Mesendoderm (in vitro differentiated cells): Measurements from ENCODE around the gene PCDHB6.
A peak's percentile ranks its signal among the peaks of the same experiment; 100 is the strongest.
"Not testable (repeated sequence)": the region's sequence is repeated elsewhere in the genome, so short reads cannot be mapped to it uniquely, and the experiment has no call there.

Experiments
- DNase-seq: peaks from one replicate; pipeline ENCODE4 v3.0.0; 2013
- H2AK5ac ChIP-seq: 2 replicates; pipeline ENCODE4 v1.6.1; 2013; ENCODE audit warnings: low read length, inconsistent platforms
- H2BK120ac ChIP-seq: 2 replicates; pipeline ENCODE4 v1.6.1; 2013; ENCODE audit warnings: low read depth, mild to moderate bottlenecking, low read length, moderate library complexity, mixed read lengths
- H2BK15ac ChIP-seq: replicated peaks from 2 replicates; pipeline ENCODE4 v1.6.1; 2013; ENCODE audit warnings: low read depth, mild to moderate bottlenecking, moderate library complexity
- H2BK5ac ChIP-seq: 2 replicates; pipeline ENCODE4 v1.6.1; 2013; ENCODE audit warnings: low read length, inconsistent platforms
- H3K18ac ChIP-seq: 2 replicates; pipeline ENCODE4 v1.6.1; 2013; ENCODE audit warnings: mild to moderate bottlenecking, low read length, mixed read lengths
- H3K23ac ChIP-seq: one replicate; pipeline ENCODE4 v1.6.1; 2013; ENCODE audit warnings: low read length
- H3K27ac ChIP-seq: 2 replicates; pipeline ENCODE4 v1.5.1; 2013; ENCODE audit warnings: low read depth, mild to moderate bottlenecking, inconsistent platforms, low read length, moderate library complexity
- H3K27me3 ChIP-seq: 2 replicates; pipeline ENCODE4 v1.6.1; 2013; ENCODE audit warnings: low read length, control low read depth, mild to moderate bottlenecking, inconsistent platforms; ENCODE audit not compliant: insufficient read depth, poor library complexity
- H3K36me3 ChIP-seq: 2 replicates; pipeline ENCODE4 v1.6.1; 2013; ENCODE audit warnings: low read length, inconsistent platforms; ENCODE audit not compliant: control insufficient read depth, insufficient read depth
- H3K4ac ChIP-seq: one replicate; pipeline ENCODE4 v1.6.1; 2013; ENCODE audit warnings: low read depth, mild to moderate bottlenecking, low read length, moderate library complexity
- H3K4me1 ChIP-seq: 2 replicates; pipeline ENCODE4 v1.6.1; 2013; ENCODE audit warnings: low read depth, low read length, inconsistent platforms; ENCODE audit not compliant: control insufficient read depth
- H3K4me2 ChIP-seq: 2 replicates; pipeline ENCODE4 v1.6.1; 2013; ENCODE audit warnings: low read length
- H3K4me3 ChIP-seq: 2 replicates; pipeline ENCODE4 v1.5.1; 2013; ENCODE audit warnings: mild to moderate bottlenecking, low read length
- H3K56ac ChIP-seq: one replicate; pipeline ENCODE4 v1.6.1; 2013; ENCODE audit warnings: low read length
- H3K79me1 ChIP-seq: 2 replicates; pipeline ENCODE4 v1.6.1; 2013; ENCODE audit warnings: low read length, inconsistent platforms
- H3K79me2 ChIP-seq: 2 replicates; pipeline ENCODE4 v1.6.1; 2013; ENCODE audit warnings: mild to moderate bottlenecking, low read length; ENCODE audit not compliant: control insufficient read depth, insufficient read depth
- H3K9ac ChIP-seq: 2 replicates; pipeline ENCODE4 v1.6.1; 2013; ENCODE audit warnings: low read length, inconsistent platforms
- H4K5ac ChIP-seq: one replicate; pipeline ENCODE4 v1.6.1; 2013; ENCODE audit warnings: low read length
- H4K8ac ChIP-seq: one replicate; pipeline ENCODE4 v1.6.1; 2013; ENCODE audit warnings: low read depth, mild to moderate bottlenecking, control low read depth, low read length, moderate library complexity
- WGBS: extraction: QIAGEN DNeasy Blood & Tissue Kit; methylation state at CpG from one replicate; pipeline ENCODE4 v1.1.7; 2013; ENCODE audit warnings: low lambda C conversion rate, missing lambda C conversion rate; ENCODE audit not compliant: insufficient coverage; ENCODE audit errors: extremely low coverage; 5-methylcytosine and 5-hydroxymethylcytosine counted together

Gene PCDHB6

DNA sequence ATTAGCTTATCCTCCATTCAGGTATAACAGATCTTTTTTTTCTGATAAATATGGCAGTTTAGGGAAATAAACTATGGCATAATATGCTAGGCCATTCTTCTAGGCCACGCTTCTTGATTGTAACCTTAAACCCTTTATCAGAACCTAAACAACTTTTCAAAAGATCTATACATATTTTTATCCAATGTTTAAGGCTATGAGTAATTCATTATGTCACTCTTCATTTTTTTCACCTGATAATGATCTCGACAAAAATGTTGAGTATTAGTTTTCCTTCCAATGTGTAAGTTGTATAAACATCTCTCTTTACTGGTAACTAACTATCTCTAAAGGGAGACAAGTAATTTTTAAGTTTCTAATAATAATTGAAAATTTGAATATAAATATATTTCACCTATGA lies 30.6 kb upstream of the PCDHB6 start:
- Histone ChIP-seq H2BK5ac (no peak overlapping the region), H4K8ac (no peak overlapping the region), H2AK5ac (no peak overlapping the region), H4K5ac (no peak overlapping the region), H3K9ac (no peak overlapping the region), H3K23ac (no peak overlapping the region), H3K56ac (no peak overlapping the region), H3K18ac (no peak overlapping the region), H3K4me3 (no peak overlapping the region), H3K36me3 (no peaks in the 10 kb centered on the region), H3K79me2 (no peaks in the 10 kb centered on the region), H3K4me2 (no peak overlapping the region), H3K4me1 (no peaks in the 10 kb centered on the region), H2BK120ac (no peak overlapping the region), H3K27ac (no peak overlapping the region), H2BK15ac (no peak overlapping the region), H3K27me3 (no peaks in the 10 kb centered on the region), H3K4ac (no peak overlapping the region), H3K79me1 (no peaks in the 10 kb centered on the region)
- no peak for DNase-seq
- WGBS, result no CpG with 5 or more reads among the region's 2 CpGs

- Histone ChIP-seq H3K27me3 (no peaks in the 10 kb centered on the region), H3K27ac (no peak within 1 kb of the TSS), H2BK15ac (no peak within 1 kb of the TSS), H3K18ac (no peak within 1 kb of the TSS), H3K9ac (no peak within 1 kb of the TSS), H3K23ac (no peak within 1 kb of the TSS), H3K56ac (no peak within 1 kb of the TSS), H2BK5ac (no peak within 1 kb of the TSS), H4K8ac (no peak within 1 kb of the TSS), H3K4me1 (no peaks in the 10 kb centered on the region), H3K4me3 (no peak within 1 kb of the TSS), H2BK120ac (no peak within 1 kb of the TSS), H3K36me3 (no peaks in the 10 kb centered on the region), H2AK5ac (no peak within 1 kb of the TSS), H3K79me2 (no peaks in the 10 kb centered on the region), H3K4me2 (no peak within 1 kb of the TSS), H3K79me1 (no peaks in the 10 kb centered on the region), H4K5ac (no peak within 1 kb of the TSS), H3K4ac (no peak within 1 kb of the TSS)
- WGBS, result no CpG with 5 or more reads among the region's 16 CpGs
- peak; percentile 64 for DNase-seq
Measured at GRCh38 chr5:141121563-141121962, 28.3 kb upstream of the PCDHB6 start, which contains the start of gene PCDHB4. TSS of gene PCDHB4 (plus strand) at chr5:141121818. CDS start at chr5:141121999, 181 bp downstream.

DNA sequence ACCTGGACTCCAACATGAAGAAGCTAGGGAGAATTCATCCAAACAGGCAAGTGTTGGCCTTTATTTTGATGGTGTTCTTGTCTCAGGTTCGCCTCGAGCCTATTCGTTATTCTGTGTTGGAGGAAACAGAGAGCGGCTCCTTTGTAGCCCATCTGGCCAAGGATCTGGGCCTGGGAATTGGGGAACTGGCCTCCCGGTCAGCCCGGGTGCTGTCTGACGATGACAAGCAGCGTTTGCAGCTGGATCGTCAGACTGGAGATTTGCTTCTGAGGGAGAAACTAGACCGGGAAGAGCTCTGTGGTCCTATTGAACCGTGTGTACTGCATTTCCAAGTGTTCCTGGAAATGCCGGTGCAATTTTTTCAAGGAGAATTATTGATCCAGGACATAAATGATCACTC lies 27.9 kb upstream of the PCDHB6 start:
- Histone ChIP-seq H3K4ac (no peak overlapping the region), H4K8ac (no peak overlapping the region), H3K4me3 (no peak overlapping the region), H3K27me3 (no peaks in the 10 kb centered on the region), H3K4me1 (no peaks in the 10 kb centered on the region), H3K79me2 (no peaks in the 10 kb centered on the region), H2BK15ac (no peak overlapping the region), H2AK5ac (no peak overlapping the region), H3K27ac (no peak overlapping the region), H3K18ac (no peak overlapping the region), H2BK120ac (no peak overlapping the region), H3K9ac (no peak overlapping the region), H3K23ac (no peak overlapping the region), H4K5ac (no peak overlapping the region), H2BK5ac (no peak overlapping the region), H3K4me2 (no peak overlapping the region), H3K36me3 (no peaks in the 10 kb centered on the region), H3K56ac (no peak overlapping the region), H3K79me1 (no peaks in the 10 kb centered on the region)
- WGBS, result no CpG with 5 or more reads among the region's 12 CpGs
- no peak for DNase-seq

DNA sequence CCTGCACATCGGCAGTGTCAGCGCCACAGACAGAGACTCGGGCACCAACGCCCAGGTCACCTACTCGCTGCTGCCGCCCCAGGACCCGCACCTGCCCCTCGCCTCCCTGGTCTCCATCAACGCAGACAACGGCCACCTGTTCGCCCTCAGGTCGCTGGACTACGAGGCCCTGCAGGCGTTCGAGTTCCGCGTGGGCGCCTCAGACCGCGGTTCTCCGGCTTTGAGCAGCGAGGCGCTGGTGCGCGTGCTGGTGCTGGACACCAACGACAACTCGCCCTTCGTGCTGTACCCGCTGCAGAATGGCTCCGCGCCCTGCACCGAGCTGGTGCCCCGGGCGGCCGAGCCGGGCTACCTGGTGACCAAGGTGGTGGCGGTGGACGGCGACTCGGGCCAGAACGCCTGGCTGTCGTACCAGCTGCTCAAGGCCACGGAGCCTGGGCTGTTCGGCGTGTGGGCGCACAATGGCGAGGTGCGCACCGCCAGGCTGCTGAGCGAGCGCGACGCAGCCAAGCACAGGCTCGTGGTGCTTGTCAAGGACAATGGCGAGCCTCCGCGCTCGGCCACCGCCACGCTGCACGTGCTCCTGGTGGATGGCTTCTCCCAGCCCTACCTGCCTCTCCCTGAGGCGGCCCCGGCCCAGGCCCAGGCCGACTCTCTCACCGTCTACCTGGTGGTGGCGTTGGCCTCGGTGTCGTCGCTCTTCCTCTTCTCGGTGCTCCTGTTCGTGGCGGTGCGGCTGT lies 26.3 kb upstream of the PCDHB6 start:
- H3K4me2 ChIP-seq, H3K18ac ChIP-seq, H3K4ac ChIP-seq, H4K5ac ChIP-seq, H3K4me1 ChIP-seq, H3K56ac ChIP-seq, H3K79me1 ChIP-seq, H2AK5ac ChIP-seq, H3K79me2 ChIP-seq, H4K8ac ChIP-seq, H3K9ac ChIP-seq, DNase-seq, H3K23ac ChIP-seq, H3K27ac ChIP-seq, H3K36me3 ChIP-seq, H2BK5ac ChIP-seq, H2BK120ac ChIP-seq, H3K27me3 ChIP-seq, H3K4me3 ChIP-seq, H2BK15ac ChIP-seq: not testable (repeated sequence)
- no CpG with 5 or more reads among the region's 73 CpGs for WGBS

- H4K8ac ChIP-seq, result no peak overlapping the region
- H3K9ac ChIP-seq, result no peak overlapping the region
- no peak overlapping the region for H3K4ac ChIP-seq
- H3K56ac ChIP-seq, result no peak overlapping the region
- no CpG with 5 or more reads among the region's 1 CpG for WGBS
- H3K18ac ChIP-seq, result no peak overlapping the region
- no peak overlapping the region for H2BK120ac ChIP-seq
- peak; percentile 60 for DNase-seq
- H3K23ac ChIP-seq, result no peak overlapping the region
- H3K79me1 ChIP-seq, result no peaks in the 10 kb centered on the region
- H3K4me2 ChIP-seq, result no peak overlapping the region
- H2BK5ac ChIP-seq, result no peak overlapping the region
- H3K79me2 ChIP-seq, result no peaks in the 10 kb centered on the region
- no peak overlapping the region for H2AK5ac ChIP-seq
- no peak overlapping the region for H4K5ac ChIP-seq
- no peaks in the 10 kb centered on the region for H3K36me3 ChIP-seq
- no peaks in the 10 kb centered on the region for H3K27me3 ChIP-seq
- H3K4me1 ChIP-seq, result no peaks in the 10 kb centered on the region
- no peak overlapping the region for H3K27ac ChIP-seq
- no peak overlapping the region for H2BK15ac ChIP-seq
- H3K4me3 ChIP-seq, result no peak overlapping the region
Measured at GRCh38 chr5:141127305-141127704, 22.6 kb upstream of the PCDHB6 start.
